ENCODE measurements around the gene RBM43.
"Not testable (repeated sequence)": the region's sequence is repeated elsewhere in the genome, so short reads cannot be mapped to it uniquely, and the experiment has no call there.

Gene RBM43

GRCh38 chr2:151261231-151261976 lies at the start of gene RBM43:
RBM43 (minus strand) TSS chr2:151261863; CDS start chr2:151261727, 136 bp downstream.
- peak; percentile 68 for DNase-seq (ENCODE audit: low read depth)

- not testable (repeated sequence) for DNase-seq (ENCODE audit: low read depth)
Measured at GRCh38 chr2:151310313-151310712, 48.6 kb upstream of the RBM43 start.

- DNase-seq (ENCODE audit: low read depth), result no peak
Measured at GRCh38 chr2:151306621-151307020, 45.0 kb upstream of the RBM43 start.

GRCh38 chr2:151305129-151305691 lies 43.5 kb upstream of the RBM43 start:
- DNase-seq (ENCODE audit: low read depth), result no peak

GRCh38 chr2:151302879-151303278 lies 41.2 kb upstream of the RBM43 start:
- DNase-seq (ENCODE audit: low read depth), result no peak

- DNase-seq (ENCODE audit: low read depth), result no peak
Measured at GRCh38 chr2:151302404-151302803, 40.7 kb upstream of the RBM43 start.

- DNase-seq (ENCODE audit: low read depth), result no peak
Measured at GRCh38 chr2:151299920-151300539, 38.4 kb upstream of the RBM43 start.

- DNase-seq (ENCODE audit: low read depth), result no peak
Measured at GRCh38 chr2:151297882-151298281, 36.2 kb upstream of the RBM43 start.

- DNase-seq (ENCODE audit: low read depth), result not testable (repeated sequence)
Measured at GRCh38 chr2:151295926-151296325, 34.3 kb upstream of the RBM43 start.

- DNase-seq (ENCODE audit: low read depth), result no peak
Measured at GRCh38 chr2:151292546-151292945, 30.9 kb upstream of the RBM43 start.

- no peak for DNase-seq (ENCODE audit: low read depth)
Measured at GRCh38 chr2:151292141-151292540, 30.5 kb upstream of the RBM43 start.

- no peak for DNase-seq (ENCODE audit: low read depth)
Measured at GRCh38 chr2:151291224-151291623, 29.6 kb upstream of the RBM43 start.

- DNase-seq (ENCODE audit: low read depth), result no peak
Measured at GRCh38 chr2:151289972-151290866, 28.6 kb upstream of the RBM43 start.

- DNase-seq (ENCODE audit: low read depth), result no peak
Measured at GRCh38 chr2:151287513-151288250, 26.0 kb upstream of the RBM43 start.

GRCh38 chr2:151282401-151282800 lies 20.7 kb upstream of the RBM43 start:
- DNase-seq (ENCODE audit: low read depth), result no peak

- no peak for DNase-seq (ENCODE audit: low read depth)
Measured at GRCh38 chr2:151280271-151280670, 18.6 kb upstream of the RBM43 start.

GRCh38 chr2:151278487-151278886 lies 16.8 kb upstream of the RBM43 start:
- no peak for DNase-seq (ENCODE audit: low read depth)

GRCh38 chr2:151277067-151277466 lies 15.4 kb upstream of the RBM43 start:
- no peak for DNase-seq (ENCODE audit: low read depth)

- DNase-seq (ENCODE audit: low read depth), result no peak
Measured at GRCh38 chr2:151275291-151275690, 13.6 kb upstream of the RBM43 start.

GRCh38 chr2:151271824-151272223 lies 10.2 kb upstream of the RBM43 start:
- no peak for DNase-seq (ENCODE audit: low read depth)

GRCh38 chr2:151269798-151270568 lies 8.3 kb upstream of the RBM43 start:
- DNase-seq (ENCODE audit: low read depth), result no peak

All from stimulated activated CD8-positive, alpha-beta memory T cell treated with anti-CD3 and anti-CD28 coated beads, Interleukin-12 subunit alpha, Interleukin-12 subunit beta, amount 100 ng/mL, for 4 hours (primary cell).